ENCODE measurements around the gene PNMT. TPM values are rescaled to one million over a fixed set of nuclear protein-coding genes. Genes with fewer than 3 reads are reported as not detected.
A peak's percentile ranks its signal among the peaks of the same experiment; 100 is the strongest.

Gene PNMT
- polyA plus RNA-seq, 2 donors: 1.8 to 2.2 TPM

DNA sequence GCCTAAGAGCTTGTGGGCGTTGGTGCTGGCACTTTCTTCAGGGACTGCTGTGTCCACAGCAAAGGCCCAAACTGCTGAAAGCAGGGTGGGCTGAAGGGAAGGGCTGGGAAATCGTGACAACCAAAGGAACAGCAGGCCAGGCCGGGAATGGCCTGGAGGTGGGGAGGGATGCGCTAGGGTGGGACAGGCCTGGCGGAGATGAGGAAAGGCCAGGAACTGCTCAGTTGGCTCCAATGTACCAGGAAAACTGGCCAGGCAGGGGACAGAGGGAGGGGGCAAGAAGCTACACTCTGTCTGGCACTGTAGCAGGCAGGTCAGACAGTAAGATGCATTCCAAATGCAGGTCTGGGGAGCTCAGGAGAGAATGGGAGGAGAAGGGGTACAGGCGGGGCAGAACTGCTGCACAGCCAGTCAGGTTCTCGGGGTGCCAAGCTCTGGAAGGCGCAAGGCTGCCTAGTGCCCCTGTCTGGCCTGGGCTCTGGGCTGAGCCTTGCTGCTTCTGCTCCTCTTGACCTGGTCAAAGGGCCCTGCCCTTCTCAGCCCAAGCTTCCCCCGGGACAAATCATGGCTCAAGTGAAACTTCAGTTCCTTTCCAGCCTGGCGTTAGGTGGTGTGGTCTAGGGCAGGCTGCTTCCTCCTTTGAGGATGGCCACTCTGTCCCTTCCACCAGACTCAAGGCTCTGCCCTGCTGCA lies 7.3 kb downstream of the PNMT start:
- Histone ChIP-seq H3K27me3 (ENCODE audit: control insufficient read depth in 1 of 2, insufficient read depth in 2 of 2, low read length in 2 of 2) (no peaks in the 10 kb centered on the region), H3K36me3 (ENCODE audit: control insufficient read depth in 2 of 2, insufficient read depth in 2 of 2, low read length in 1 of 2) (peaks cover 0 to 10% of the 10 kb centered on the region in 2 donors), H3K9me3 (ENCODE audit: control insufficient read depth in 2 of 2, insufficient read depth in 1 of 2, low read depth in 1 of 2, low read length in 1 of 2) (no peaks in the 10 kb centered on the region), H3K27ac (ENCODE audit: low read depth in 2 of 2, low read length in 1 of 2) (peak overlapping the region; percentile 91 to 93), H3K4me1 (ENCODE audit: control insufficient read depth in 2 of 2, insufficient read depth in 2 of 2, low read length in 1 of 2) (peaks cover 5 to 45% of the 10 kb centered on the region in 2 donors), H3K4me3 (ENCODE audit: low read depth in 1 of 2, low read length in 2 of 2) (no peak overlapping the region)
- whole genome bisulfite sequencing, 2 donors: 60 to 64% methylated on average over 10 of the region's 10 CpGs

DNA sequence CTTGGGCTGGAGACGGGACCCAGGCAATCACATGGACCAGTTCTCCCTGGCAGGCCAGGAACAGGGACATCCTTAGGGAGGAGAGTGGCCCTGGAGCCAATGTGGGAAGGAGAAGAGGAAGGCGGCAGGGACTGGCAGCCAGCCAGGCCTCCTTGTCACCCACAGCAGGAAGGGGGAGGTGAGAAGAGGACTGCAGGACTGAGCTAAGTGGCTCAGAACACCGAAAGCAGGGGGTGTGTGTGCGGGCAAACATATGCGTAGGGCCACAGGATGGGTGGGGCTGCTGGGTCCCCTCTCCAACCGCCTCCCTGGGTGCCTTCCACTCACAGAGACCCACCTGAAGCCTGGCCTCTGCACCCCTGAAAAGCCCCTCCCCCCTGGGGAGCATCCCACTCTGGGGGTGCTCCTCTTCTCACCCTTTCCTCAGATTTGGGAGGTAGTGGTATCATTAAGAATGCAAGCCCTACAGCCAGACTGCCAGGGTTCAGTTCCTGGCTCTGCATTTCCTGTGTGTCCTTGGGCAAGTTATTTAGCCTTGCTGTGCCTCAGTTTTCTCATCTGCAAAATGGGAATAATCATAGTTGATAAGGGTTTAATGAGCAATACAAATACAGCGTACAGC lies 8.1 kb downstream of the PNMT start:
- H3K36me3 ChIP-seq (ENCODE audit: control insufficient read depth in 2 of 2, insufficient read depth in 2 of 2, low read length in 1 of 2): peaks cover 0 to 10% of the 10 kb centered on the region in 2 donors
- H3K4me1 ChIP-seq (ENCODE audit: control insufficient read depth in 2 of 2, insufficient read depth in 2 of 2, low read length in 1 of 2): peaks cover 5 to 45% of the 10 kb centered on the region in 2 donors

DNA sequence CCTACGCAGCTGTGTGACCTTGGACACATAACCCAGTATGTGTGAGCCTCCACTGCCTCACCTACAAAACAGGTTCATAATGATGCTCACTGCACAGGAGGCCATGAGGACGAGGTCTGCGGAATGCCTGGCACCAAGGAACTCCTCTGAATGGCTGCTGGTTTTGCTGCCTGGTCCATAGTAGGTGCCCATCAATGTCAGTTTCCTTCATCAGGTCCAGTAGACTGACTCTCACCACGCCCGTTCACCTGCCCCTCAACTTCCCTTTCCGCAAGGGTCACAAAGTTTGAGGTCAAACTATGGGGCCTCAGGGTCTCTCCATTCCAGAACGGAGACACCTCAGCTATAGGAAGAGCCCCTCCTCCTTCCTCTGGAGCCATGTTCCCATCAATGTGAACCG lies 8.8 kb downstream of the PNMT start:
- H3K4me1 ChIP-seq (ENCODE audit: control insufficient read depth in 2 of 2, insufficient read depth in 2 of 2, low read length in 1 of 2): peaks cover 5 to 39% of the 10 kb centered on the region in 2 donors
- H3K27ac ChIP-seq (ENCODE audit: low read depth in 2 of 2, low read length in 1 of 2): peak overlapping the region in 1 of 2 donors; percentile 93
- no peak overlapping the region for H3K4me3 ChIP-seq (ENCODE audit: low read depth in 1 of 2, low read length in 2 of 2)
- peaks cover 0 to 10% of the 10 kb centered on the region in 2 donors for H3K36me3 ChIP-seq (ENCODE audit: control insufficient read depth in 2 of 2, insufficient read depth in 2 of 2, low read length in 1 of 2)
- no peaks in the 10 kb centered on the region for H3K9me3 ChIP-seq (ENCODE audit: control insufficient read depth in 2 of 2, insufficient read depth in 1 of 2, low read depth in 1 of 2, low read length in 1 of 2)
- WGBS, 2 donors: 75 to 86% methylated on average over 8 of the region's 8 CpGs
- H3K27me3 ChIP-seq (ENCODE audit: control insufficient read depth in 1 of 2, insufficient read depth in 2 of 2, low read length in 2 of 2): no peaks in the 10 kb centered on the region

More for the DNA sequence above, 8.1 kb downstream of the PNMT start:
- no peaks in the 10 kb centered on the region for H3K27me3 ChIP-seq (ENCODE audit: control insufficient read depth in 1 of 2, insufficient read depth in 2 of 2, low read length in 2 of 2)
- 37 to 52% methylated on average over 7 of the region's 7 CpGs for WGBS, 2 donors
- H3K9me3 ChIP-seq (ENCODE audit: control insufficient read depth in 2 of 2, insufficient read depth in 1 of 2, low read depth in 1 of 2, low read length in 1 of 2): no peaks in the 10 kb centered on the region
- peak overlapping the region; percentile 91 to 93 for H3K27ac ChIP-seq (ENCODE audit: low read depth in 2 of 2, low read length in 1 of 2)
- H3K4me3 ChIP-seq (ENCODE audit: low read depth in 1 of 2, low read length in 2 of 2): no peak overlapping the region

DNA sequence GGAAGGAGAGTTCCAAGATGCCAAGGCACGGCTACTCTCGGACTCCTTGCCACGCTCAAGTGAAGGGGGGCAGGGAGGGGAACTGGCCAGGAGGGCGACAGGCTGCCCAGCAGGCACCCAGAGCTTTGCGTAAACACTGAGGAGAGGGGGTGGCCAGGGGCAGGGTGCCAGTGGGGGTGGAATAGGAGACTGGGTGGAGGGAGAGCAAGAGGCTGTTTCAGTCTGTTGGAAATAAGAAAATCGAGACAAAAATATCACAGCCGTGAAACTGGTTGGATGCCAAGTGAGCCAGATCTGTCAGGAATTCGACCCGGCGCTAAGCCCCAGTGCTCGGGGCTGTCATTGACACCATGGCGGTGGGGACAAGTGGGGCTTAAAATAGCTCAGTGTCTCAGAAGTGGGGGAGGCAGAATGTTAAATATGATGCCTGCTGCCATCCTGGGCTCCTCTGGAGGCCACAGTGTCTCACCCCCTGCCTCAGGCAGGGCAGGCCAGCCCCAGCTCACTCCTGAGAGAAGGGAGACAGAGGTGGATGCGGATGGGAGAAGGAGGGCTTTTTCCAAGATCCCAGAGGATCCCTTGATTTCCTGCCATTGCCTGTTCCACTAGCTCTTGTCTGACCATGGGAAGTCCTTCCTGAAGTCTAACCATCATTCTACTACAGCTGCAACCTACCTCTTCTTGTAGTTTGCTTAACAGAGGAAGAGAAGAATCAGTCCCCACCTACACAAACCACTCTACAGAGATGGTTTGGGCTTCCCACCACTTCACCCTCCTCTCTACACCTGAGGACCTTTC lies 9.5 kb downstream of the PNMT start:
- Histone ChIP-seq H3K27ac (ENCODE audit: low read depth in 2 of 2, low read length in 1 of 2) (peak overlapping the region in 1 of 2 donors; percentile 23), H3K36me3 (ENCODE audit: control insufficient read depth in 2 of 2, insufficient read depth in 2 of 2, low read length in 1 of 2) (peaks cover 0 to 10% of the 10 kb centered on the region in 2 donors), H3K27me3 (ENCODE audit: control insufficient read depth in 1 of 2, insufficient read depth in 2 of 2, low read length in 2 of 2) (no peaks in the 10 kb centered on the region), H3K4me1 (ENCODE audit: control insufficient read depth in 2 of 2, insufficient read depth in 2 of 2, low read length in 1 of 2) (peaks cover 5 to 35% of the 10 kb centered on the region in 2 donors), H3K9me3 (ENCODE audit: control insufficient read depth in 2 of 2, insufficient read depth in 1 of 2, low read depth in 1 of 2, low read length in 1 of 2) (no peaks in the 10 kb centered on the region), H3K4me3 (ENCODE audit: low read depth in 1 of 2, low read length in 2 of 2) (no peak overlapping the region)
- WGBS, 2 donors: 61 to 63% methylated on average over 13 of the region's 13 CpGs

DNA sequence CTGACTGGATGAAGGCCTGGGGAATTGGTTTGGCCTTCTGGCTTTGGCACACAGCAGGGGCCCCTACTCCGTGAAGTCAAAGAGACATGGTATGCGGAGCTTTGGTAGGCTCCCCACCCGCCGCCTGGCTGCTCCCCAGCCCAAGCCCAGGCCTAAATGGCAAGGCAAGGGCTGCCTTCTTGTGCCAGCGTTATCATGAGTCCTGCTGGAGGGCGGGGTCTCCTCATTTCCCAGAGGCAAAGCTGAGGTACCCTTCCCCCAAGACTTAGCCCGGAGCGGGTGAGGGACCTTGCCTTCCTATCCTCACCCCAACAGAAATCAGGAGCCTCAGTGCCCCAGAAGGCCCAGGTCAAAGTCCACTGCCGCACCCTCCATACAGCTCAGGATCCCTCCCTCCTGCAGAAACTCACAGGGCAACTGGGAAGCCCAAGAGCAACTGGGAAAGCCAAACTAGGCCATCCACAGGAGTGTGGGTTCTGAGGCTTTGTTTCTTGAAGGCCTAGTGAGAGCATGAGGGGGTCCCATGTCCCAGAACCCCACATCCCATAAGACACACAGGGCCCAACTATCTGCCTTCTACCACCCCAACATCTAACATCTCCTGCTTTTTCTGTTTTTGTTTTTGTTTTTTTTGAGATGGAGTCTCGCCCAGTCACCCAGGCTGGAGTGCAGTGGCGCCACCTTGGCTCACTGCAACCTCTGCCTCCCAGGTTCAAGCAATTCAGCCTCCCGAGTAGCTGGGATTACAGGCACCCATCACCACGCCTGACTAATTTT lies 10.3 kb downstream of the PNMT start:
- WGBS, 2 donors: 81 to 84% methylated on average over 13 of the region's 13 CpGs
- peaks cover 2 to 9% of the 10 kb centered on the region in 2 donors for H3K36me3 ChIP-seq (ENCODE audit: control insufficient read depth in 2 of 2, insufficient read depth in 2 of 2, low read length in 1 of 2)
- H3K4me3 ChIP-seq (ENCODE audit: low read depth in 1 of 2, low read length in 2 of 2): no peak overlapping the region
- H3K27ac ChIP-seq (ENCODE audit: low read depth in 2 of 2, low read length in 1 of 2): peak overlapping the region in 1 of 2 donors; percentile 23
- H3K4me1 ChIP-seq (ENCODE audit: control insufficient read depth in 2 of 2, insufficient read depth in 2 of 2, low read length in 1 of 2): peaks cover 5 to 33% of the 10 kb centered on the region in 2 donors
- H3K9me3 ChIP-seq (ENCODE audit: control insufficient read depth in 2 of 2, insufficient read depth in 1 of 2, low read depth in 1 of 2, low read length in 1 of 2): no peaks in the 10 kb centered on the region
- H3K27me3 ChIP-seq (ENCODE audit: control insufficient read depth in 1 of 2, insufficient read depth in 2 of 2, low read length in 2 of 2): no peaks in the 10 kb centered on the region

DNA sequence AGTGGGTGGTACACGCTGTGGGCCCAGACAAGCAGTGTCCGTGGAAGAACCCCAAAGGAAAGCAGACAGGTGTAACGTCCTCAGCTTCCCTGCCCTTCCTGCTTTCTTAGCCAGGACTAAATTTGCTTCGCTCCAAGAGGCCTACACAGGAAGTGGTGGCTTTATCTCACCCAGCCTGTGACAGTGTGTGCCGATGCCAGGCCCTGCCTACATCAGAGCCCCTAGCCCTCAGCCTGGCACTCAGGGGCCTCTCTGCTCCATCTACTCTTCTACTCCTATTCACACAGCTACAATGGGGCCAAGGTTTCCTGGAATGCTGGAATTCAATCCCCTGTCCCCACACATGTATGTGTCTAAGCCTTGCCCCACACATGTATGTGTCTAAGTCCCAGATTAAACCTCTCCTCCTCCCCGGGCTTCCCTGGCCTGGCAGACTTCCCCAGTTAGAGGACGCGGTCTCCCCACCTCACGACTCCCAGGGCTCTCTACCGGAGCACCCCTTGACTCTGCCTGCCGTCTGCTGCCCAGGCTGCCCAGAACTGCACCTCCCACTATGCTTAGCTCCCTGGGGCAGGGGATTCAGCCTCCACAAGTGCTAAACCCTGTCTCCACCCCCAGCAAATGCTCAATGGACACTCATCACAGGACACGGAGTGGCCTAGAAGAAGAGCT lies 11.4 kb downstream of the PNMT start:
- no peak overlapping the region for H3K4me3 ChIP-seq (ENCODE audit: low read depth in 1 of 2, low read length in 2 of 2)
- peaks cover 5 to 30% of the 10 kb centered on the region in 2 donors for H3K4me1 ChIP-seq (ENCODE audit: control insufficient read depth in 2 of 2, insufficient read depth in 2 of 2, low read length in 1 of 2)
- no peaks in the 10 kb centered on the region for H3K9me3 ChIP-seq (ENCODE audit: control insufficient read depth in 2 of 2, insufficient read depth in 1 of 2, low read depth in 1 of 2, low read length in 1 of 2)
- H3K36me3 ChIP-seq (ENCODE audit: control insufficient read depth in 2 of 2, insufficient read depth in 2 of 2, low read length in 1 of 2): peaks cover 7 to 11% of the 10 kb centered on the region in 2 donors
- 74 to 75% methylated on average over 12 of the region's 12 CpGs for WGBS, 2 donors
- peak overlapping the region in 1 of 2 donors; percentile 39 for H3K27ac ChIP-seq (ENCODE audit: low read depth in 2 of 2, low read length in 1 of 2)
- H3K27me3 ChIP-seq (ENCODE audit: control insufficient read depth in 1 of 2, insufficient read depth in 2 of 2, low read length in 2 of 2): no peaks in the 10 kb centered on the region

- WGBS, 2 donors: 73 to 87% methylated on average over 9 of the region's 9 CpGs
- H3K27ac ChIP-seq (ENCODE audit: low read depth in 2 of 2, low read length in 1 of 2): peak overlapping the region in 1 of 2 donors; percentile 29
- H3K36me3 ChIP-seq (ENCODE audit: control insufficient read depth in 2 of 2, insufficient read depth in 2 of 2, low read length in 1 of 2): peaks cover 7% of the 10 kb centered on the region in 2 donors
- H3K4me1 ChIP-seq (ENCODE audit: control insufficient read depth in 2 of 2, insufficient read depth in 2 of 2, low read length in 1 of 2): peaks cover 0 to 10% of the 10 kb centered on the region in 2 donors
- H3K9me3 ChIP-seq (ENCODE audit: control insufficient read depth in 2 of 2, insufficient read depth in 1 of 2, low read depth in 1 of 2, low read length in 1 of 2): no peaks in the 10 kb centered on the region
- no peak overlapping the region for H3K4me3 ChIP-seq (ENCODE audit: low read depth in 1 of 2, low read length in 2 of 2)
- no peaks in the 10 kb centered on the region for H3K27me3 ChIP-seq (ENCODE audit: control insufficient read depth in 1 of 2, insufficient read depth in 2 of 2, low read length in 2 of 2)
Measured at GRCh38 chr17:39683295-39683939, 15.2 kb downstream of the PNMT start.

- Histone ChIP-seq H3K4me3 (ENCODE audit: low read depth in 1 of 2, low read length in 2 of 2) (no peak overlapping the region), H3K9me3 (ENCODE audit: control insufficient read depth in 2 of 2, insufficient read depth in 1 of 2, low read depth in 1 of 2, low read length in 1 of 2) (no peaks in the 10 kb centered on the region), H3K4me1 (ENCODE audit: control insufficient read depth in 2 of 2, insufficient read depth in 2 of 2, low read length in 1 of 2) (peaks cover 0 to 15% of the 10 kb centered on the region in 2 donors), H3K27me3 (ENCODE audit: control insufficient read depth in 1 of 2, insufficient read depth in 2 of 2, low read length in 2 of 2) (no peaks in the 10 kb centered on the region), H3K36me3 (ENCODE audit: control insufficient read depth in 2 of 2, insufficient read depth in 2 of 2, low read length in 1 of 2) (peaks cover 6 to 7% of the 10 kb centered on the region in 2 donors), H3K27ac (ENCODE audit: low read depth in 2 of 2, low read length in 1 of 2) (peak overlapping the region; percentile 48 to 74)
- WGBS, 2 donors: 82 to 87% methylated on average over 12 of the region's 12 CpGs
Measured at GRCh38 chr17:39684369-39685192, 16.3 kb downstream of the PNMT start.

All from esophagus (tissue), 2 donors.